Left ventricle myocardium inferior (tissue), 1 donor: ENCODE measurements around the gene PSD2. TPM values are rescaled to one million over a fixed set of nuclear protein-coding genes. Genes with fewer than 3 reads are reported as not detected.

Source experiments
- DNase-seq: peaks from one replicate; pipeline ENCODE4 v3.0.0-alpha.2; 2020
- H3K27ac ChIP-seq: fragments of 200-600 bp; replicated peaks from 2 replicates; pipeline ENCODE4 v1.8.0; 2021
- H3K27me3 ChIP-seq: fragments of 200-600 bp; 2 replicates; pipeline ENCODE4 v1.8.0; 2021; ENCODE audit warnings: low read depth
- H3K36me3 ChIP-seq: fragments of 200-600 bp; 2 replicates; pipeline ENCODE4 v1.8.0; 2021
- H3K4me1 ChIP-seq: fragments of 200-600 bp; 2 replicates; pipeline ENCODE4 v1.8.0; 2021
- H3K4me3 ChIP-seq: fragments of 200-600 bp; 2 replicates; pipeline ENCODE4 v1.8.0; 2021; ENCODE audit warnings: mild to moderate bottlenecking, moderate library complexity
- H3K9me3 ChIP-seq: fragments of 200-600 bp; replicated peaks from 2 replicates; pipeline ENCODE4 v1.8.0; 2021
- intact Hi-C: fragments of 100-400 bp; cut with micrococcal nuclease; formaldehyde crosslinking; loops from one replicate; pipeline ENCODE4 v1.11.0; 2022
- total RNA-seq: library from RNA; stranded (reverse); fragmentation: NEBNext Ultra II Directional; extraction: Animal tissue kit (Norgen Biotek cat#: 25700); gene quantifications from one replicate; pipeline ENCODE4 v1.2.1, GENCODE V29; 2021
- TF ChIP-seq, protein P1 (sequence below): fragments of 200-600 bp; IDR thresholded peaks from 2 replicates; pipeline ENCODE4 v1.8.0; 2021; ENCODE audit warnings: antibody characterized with exemption, mild to moderate bottlenecking, borderline replicate concordance
- donor health status: DM: no; HTN: yes; CAD: no; lungs with severe emphysema.

PSD2 gene
- total RNA-seq, 1 donor from 2014 or later: not detected

DNA sequence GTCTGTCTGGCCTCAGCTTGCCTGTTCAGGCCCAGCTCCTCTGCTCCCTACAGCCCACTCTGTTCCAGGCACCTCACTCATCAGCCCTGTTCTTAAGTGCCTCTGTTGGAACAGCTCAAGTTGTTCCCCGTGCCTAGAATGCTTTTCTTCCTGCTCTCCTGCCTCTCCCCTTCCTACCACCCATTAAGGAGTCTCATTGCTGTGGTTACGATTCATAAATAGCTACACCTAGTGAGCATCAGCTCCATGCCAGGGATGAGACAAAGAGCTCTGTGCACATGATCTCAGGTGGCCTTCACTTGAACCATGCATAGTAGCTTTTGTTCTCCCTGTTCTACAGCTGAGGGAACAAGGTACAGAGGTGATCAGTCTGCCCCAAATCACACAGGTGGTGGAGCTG, 54.3 kb downstream of the PSD2 start:
- Histone ChIP-seq H3K4me3 (no peak overlapping the region), H3K27ac (peak overlapping the region; percentile 30), H3K4me1 (peaks cover 33% of the 10 kb centered on the region), H3K9me3 (no peaks in the 10 kb centered on the region), H3K36me3 (peaks cover 4% of the 10 kb centered on the region), H3K27me3 (no peaks in the 10 kb centered on the region)
- intact Hi-C loops: loop anchor here (10.0 kb wide), 1 partner anchor 55 kb away; the partner anchor contains the start of gene PSD2
- DNase-seq: no peak
- TF ChIP-seq, protein P1, sequence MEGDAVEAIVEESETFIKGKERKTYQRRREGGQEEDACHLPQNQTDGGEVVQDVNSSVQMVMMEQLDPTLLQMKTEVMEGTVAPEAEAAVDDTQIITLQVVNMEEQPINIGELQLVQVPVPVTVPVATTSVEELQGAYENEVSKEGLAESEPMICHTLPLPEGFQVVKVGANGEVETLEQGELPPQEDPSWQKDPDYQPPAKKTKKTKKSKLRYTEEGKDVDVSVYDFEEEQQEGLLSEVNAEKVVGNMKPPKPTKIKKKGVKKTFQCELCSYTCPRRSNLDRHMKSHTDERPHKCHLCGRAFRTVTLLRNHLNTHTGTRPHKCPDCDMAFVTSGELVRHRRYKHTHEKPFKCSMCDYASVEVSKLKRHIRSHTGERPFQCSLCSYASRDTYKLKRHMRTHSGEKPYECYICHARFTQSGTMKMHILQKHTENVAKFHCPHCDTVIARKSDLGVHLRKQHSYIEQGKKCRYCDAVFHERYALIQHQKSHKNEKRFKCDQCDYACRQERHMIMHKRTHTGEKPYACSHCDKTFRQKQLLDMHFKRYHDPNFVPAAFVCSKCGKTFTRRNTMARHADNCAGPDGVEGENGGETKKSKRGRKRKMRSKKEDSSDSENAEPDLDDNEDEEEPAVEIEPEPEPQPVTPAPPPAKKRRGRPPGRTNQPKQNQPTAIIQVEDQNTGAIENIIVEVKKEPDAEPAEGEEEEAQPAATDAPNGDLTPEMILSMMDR: no peak

DNA sequence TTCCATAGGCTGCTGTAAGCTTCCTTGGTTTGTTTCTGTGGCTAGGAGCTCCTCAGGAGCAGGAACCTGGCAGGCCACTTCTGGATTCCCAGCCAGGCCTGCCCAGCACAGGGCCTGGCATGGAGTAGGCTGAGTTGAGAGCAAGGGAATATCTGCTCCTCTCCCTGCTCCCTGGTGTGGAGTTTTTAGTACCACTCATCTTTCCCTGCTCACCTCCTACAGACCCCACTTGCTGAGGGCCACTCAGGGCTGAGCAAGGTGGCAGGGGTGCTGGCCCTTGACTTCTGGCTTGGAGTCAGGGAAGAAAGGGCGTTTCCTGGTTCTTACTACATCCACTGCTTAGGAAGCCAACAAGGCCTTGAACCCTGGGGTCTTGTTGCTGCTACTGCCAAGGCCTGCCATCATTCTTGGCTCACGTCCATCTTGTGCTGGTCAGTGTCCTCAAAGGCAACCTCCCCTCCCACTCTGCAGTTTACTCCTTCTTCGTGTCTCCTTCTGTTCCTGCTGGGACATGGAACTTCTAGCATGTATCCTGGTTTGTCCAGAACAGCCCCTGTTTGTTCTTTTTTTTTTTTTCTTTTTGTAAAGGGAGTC, 54.9 kb downstream of the PSD2 start:
- intact Hi-C loops: no loop called here
- peaks cover 33% of the 10 kb centered on the region for H3K4me1 ChIP-seq
- no peaks in the 10 kb centered on the region for H3K9me3 ChIP-seq
- no peak for DNase-seq
- H3K27ac ChIP-seq: no peak overlapping the region
- peaks cover 4% of the 10 kb centered on the region for H3K36me3 ChIP-seq
- H3K27me3 ChIP-seq: no peaks in the 10 kb centered on the region
- TF ChIP-seq, protein P1: no peak
- H3K4me3 ChIP-seq: no peak overlapping the region

DNA sequence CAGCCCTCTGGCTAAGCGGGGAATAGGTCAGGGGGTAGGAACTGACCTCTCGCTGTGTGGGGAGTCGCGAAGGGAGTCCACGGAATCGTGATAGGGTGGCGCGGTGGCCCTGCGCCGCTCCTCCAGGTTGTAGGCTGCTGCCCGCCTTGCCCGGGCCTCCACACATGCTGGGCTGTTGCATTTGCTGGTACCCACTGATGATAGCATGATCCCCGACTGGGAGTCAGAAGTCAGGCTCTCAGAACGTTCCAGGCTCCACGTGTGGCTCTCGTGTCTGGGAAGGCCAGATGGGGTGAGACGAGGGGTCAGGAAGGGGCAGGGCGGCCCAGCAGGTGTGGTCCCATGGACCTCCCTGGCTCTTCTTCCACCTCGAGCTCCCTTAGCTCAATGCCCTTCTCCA, 56.0 kb downstream of the PSD2 start:
- intact Hi-C loops: no loop called here
- H3K4me3 ChIP-seq: no peak overlapping the region
- H3K36me3 ChIP-seq: peaks cover 4% of the 10 kb centered on the region
- peaks cover 28% of the 10 kb centered on the region for H3K4me1 ChIP-seq
- no peak overlapping the region for H3K27ac ChIP-seq
- no peaks in the 10 kb centered on the region for H3K27me3 ChIP-seq
- TF ChIP-seq, protein P1: no peak
- H3K9me3 ChIP-seq: no peaks in the 10 kb centered on the region
- DNase-seq: no peak

DNA sequence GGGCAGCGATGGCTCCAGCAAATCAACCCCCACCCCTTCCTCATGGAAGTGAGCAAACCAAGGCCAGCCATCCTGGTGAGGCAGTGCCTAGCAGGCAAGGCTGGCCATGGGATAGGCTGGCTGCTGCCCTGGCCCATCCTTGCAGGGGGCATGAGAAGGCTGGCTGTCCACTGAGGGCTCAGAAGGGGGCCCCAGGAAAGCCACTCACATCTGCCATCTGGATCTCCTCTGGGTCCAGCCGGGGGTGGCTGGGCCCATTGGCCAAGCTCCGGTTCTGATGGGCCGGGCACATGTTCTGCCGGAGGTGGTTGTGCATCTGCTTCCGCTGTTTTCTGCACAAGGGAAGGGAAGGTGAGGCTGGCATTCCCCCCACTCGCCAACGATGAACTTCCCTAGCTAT, 57.1 kb downstream of the PSD2 start:
- Histone ChIP-seq H3K27ac (no peak overlapping the region), H3K4me3 (no peak overlapping the region), H3K36me3 (peaks cover 4% of the 10 kb centered on the region), H3K9me3 (no peaks in the 10 kb centered on the region), H3K27me3 (no peaks in the 10 kb centered on the region), H3K4me1 (peaks cover 16% of the 10 kb centered on the region)
- TF ChIP-seq, protein P1: no peak
- intact Hi-C loops: no loop called here
- no peak for DNase-seq

DNA sequence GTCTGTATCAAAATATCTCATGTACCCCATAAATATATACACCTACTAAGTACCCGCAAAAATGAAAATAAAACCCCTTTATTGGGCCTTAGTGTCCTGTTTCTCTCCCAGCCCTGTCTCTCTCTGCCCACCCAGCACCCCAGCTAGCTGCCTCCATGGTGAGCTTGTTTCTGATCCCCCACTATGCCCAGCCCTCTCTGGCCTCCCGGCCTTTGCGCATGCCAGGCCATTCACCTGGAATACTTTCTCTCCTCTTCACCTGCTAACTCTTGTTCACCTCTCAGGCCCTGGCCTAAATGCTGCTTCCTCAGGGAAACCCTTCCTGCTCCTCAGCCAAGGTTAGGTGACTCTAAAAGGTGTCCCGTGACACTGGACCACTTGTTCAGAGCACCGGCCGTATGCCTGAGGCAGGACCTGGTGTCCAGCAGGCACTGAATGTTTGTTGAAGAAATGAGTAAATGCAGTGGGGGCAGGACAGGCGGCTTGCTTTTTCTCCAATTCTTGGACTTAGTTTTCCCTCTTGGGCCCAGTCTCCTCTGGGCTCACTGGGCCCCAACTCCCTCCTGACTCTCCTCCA, 58.5 kb downstream of the PSD2 start:
- H3K9me3 ChIP-seq: no peaks in the 10 kb centered on the region
- H3K27ac ChIP-seq: no peak overlapping the region
- H3K27me3 ChIP-seq: no peaks in the 10 kb centered on the region
- peaks cover 5% of the 10 kb centered on the region for H3K4me1 ChIP-seq
- TF ChIP-seq, protein P1: no peak
- H3K36me3 ChIP-seq: peaks cover 4% of the 10 kb centered on the region
- no peak for DNase-seq
- intact Hi-C loops: no loop called here
- H3K4me3 ChIP-seq: no peak overlapping the region
